GM11168 (cell line): Measurements from ENCODE around the gene DBF4.
"Not testable (repeated sequence)": the region's sequence is repeated elsewhere in the genome, so short reads cannot be mapped to it uniquely, and the experiment has no call there.

ENCODE experiments used
- in situ Hi-C: fragments of 300-500 bp; cut with MboI; formaldehyde crosslinking; loops from one replicate; pipeline ENCODE4 v1.12.0; 2022; ENCODE audit warnings: low sequenced_read_pairs; ENCODE audit not compliant: unreplicated experiment

The DBF4 gene

DNA sequence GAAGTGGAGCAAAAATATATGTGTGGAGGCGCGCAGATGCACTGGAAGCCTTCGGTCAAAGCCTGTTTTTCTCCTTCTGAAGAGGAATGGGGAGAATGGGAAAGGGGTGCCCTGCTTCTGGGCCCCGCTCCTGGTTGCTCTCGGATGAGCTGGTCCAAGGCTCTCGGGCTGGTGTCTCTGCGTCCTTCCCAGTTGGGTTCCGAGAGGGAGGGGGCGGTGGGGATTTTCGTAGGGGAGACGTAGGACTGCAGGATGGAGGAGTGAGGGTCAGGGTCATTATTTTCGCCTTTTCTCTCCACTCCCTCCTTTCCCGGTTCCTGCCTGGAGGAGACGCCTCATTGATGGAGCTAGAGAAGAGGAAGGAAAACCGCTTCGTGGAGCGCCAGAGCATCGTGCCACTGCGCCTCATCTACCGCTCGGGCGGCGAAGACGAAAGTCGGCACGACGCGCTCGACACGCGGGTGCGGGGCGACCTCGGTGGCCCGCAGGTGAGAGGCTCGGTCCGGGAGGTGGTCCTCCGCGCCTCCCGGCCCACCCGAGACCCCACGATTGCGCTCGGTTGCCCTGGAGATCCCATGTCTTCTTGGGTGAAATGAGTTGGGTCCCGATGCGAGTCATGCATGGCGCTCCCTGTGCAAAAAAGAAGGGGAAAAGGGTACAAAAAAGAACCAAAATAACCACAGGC, 58.5 kb downstream of the DBF4 start:
- in situ Hi-C loops: no loop called here

DNA sequence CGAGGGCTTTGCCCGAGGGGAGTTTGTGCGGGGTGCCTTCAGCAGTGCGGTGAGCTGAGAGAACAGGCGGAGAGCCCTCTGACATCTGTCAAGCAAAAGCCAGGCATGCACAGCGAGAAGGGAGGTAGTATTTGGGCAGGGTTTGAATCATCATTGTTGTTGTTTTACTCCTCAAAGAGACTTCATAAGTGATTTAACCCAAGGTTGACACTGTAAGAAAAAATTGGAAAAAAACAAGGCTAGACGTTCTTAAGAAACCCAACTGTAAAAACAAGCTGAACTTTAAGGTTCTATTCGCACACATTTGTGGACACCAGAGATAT, 59.1 kb downstream of the DBF4 start:
- in situ Hi-C loops: no loop called here

DNA sequence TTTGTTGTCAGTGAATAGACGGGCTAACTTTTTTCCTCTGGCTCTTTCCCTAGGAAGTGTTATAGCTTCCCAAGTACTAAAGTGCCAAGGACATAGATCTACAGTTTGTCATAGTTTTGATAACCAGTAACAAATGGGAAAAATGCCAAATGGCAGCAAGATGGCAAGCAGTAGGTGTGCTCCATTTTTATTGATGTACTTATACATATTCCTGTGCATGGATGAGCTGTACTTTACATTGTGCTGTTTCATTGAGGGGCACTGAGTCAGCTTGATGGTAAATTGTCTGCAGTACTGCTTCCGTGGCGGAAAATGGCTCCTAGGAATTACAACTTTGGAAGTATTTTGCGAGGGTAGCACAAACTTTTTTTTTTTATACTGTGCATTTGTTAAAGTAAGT, 64.8 kb downstream of the DBF4 start:
- in situ Hi-C loops: no loop called here

DNA sequence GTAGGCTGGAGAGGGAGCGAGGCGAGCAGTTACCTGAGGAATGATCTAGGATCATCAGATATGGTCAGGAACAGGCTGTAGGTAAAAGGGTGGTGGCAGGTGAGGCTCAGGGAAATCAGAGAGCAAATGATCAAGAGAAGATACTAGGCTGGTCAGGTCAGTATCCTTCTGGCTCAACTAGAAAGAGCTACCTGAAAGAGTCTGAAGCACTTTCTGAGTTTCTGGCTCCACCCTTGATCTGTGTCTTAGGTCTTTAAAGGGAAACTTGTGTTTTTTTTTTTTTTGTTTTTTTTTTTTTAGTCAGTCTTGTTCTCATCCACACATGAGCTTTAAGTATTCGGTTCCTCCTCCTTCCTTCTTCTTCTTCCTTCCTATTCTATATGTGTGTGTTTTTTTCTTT, 68.3 kb downstream of the DBF4 start:
- in situ Hi-C loops: no loop called here

DNA sequence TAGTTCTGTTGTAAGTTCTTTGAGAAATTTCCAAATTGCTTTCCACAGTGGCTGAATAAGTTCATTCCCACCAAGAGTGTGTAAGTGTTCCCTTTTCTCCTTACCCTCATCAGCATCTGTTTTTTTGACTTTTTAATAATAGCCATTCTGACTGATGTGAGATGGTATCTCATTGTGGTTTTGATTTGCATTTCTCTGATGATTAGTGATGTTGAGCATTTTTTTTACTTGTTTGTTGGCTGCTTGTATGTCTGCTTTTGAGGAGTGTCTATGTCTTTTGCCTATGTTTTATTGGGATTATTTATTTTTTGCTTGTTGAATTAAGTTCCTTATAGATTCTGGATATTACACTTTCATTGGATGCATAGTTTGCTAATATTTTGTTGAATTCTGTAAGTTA, 69.6 kb downstream of the DBF4 start:
- in situ Hi-C loops: not testable (repeated sequence)

DNA sequence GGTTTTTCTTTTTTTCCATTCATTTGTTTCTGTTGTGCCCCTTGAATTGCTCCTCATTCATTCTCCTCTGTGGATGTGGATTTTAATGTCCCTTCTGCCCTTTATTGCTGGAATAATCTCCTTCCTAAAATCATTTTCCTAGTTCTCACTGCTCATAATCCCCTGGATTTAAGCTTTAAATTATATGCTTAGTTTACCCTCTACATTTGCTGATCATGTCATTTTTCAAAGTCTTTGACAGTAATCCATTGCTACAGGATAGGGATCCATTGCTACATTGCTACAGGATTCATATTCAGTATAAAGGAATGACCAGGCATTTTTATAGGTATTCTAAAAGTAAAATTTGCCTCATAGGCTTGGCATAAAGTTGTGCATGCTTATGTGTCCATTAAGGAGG, 72.1 kb downstream of the DBF4 start:
- in situ Hi-C loops: no loop called here
